H9 (cell line): ENCODE results near the gene FGF6. TPM values are rescaled to one million over a fixed set of nuclear protein-coding genes. Genes with fewer than 3 reads are reported as not detected.

Source experiments
- DNase-seq: peaks from one replicate; pipeline ENCODE4 v3.0.0-alpha.2; 2017
- H2AFZ ChIP-seq: one replicate; pipeline ENCODE4 v1.6.1; 2013; ENCODE audit warnings: mild to moderate bottlenecking, low read length, control low read depth, moderate library complexity
- H2AK5ac ChIP-seq: 2 replicates; pipeline ENCODE4 v1.6.1; 2013; ENCODE audit warnings: low read length, control low read depth, mixed read lengths; ENCODE audit not compliant: insufficient read length
- H2BK120ac ChIP-seq: one replicate; pipeline ENCODE4 v1.6.1; 2013; ENCODE audit warnings: low read depth, mild to moderate bottlenecking, low read length, control low read depth, inconsistent platforms; ENCODE audit not compliant: poor library complexity, severe bottlenecking
- H2BK12ac ChIP-seq: 2 replicates; pipeline ENCODE4 v1.6.1; 2013; ENCODE audit warnings: low read length, control low read depth, mixed read lengths, low read depth; ENCODE audit not compliant: insufficient read length
- H2BK15ac ChIP-seq: 2 replicates; pipeline ENCODE4 v1.6.1; 2013; ENCODE audit warnings: low read depth, low read length, control low read depth
- H2BK20ac ChIP-seq: one replicate; pipeline ENCODE4 v1.6.1; 2013; ENCODE audit warnings: low read depth, mild to moderate bottlenecking, low read length, control low read depth, inconsistent platforms; ENCODE audit not compliant: poor library complexity, severe bottlenecking
- H2BK5ac ChIP-seq: 2 replicates; pipeline ENCODE4 v1.6.1; 2013; ENCODE audit warnings: low read length, control low read depth, mixed read lengths; ENCODE audit not compliant: insufficient read length
- H3K14ac ChIP-seq: 2 replicates; pipeline ENCODE4 v1.6.1; 2013; ENCODE audit warnings: low read length, control low read depth; ENCODE audit not compliant: insufficient read depth
- H3K18ac ChIP-seq: 2 replicates; pipeline ENCODE4 v1.6.1; 2013; ENCODE audit warnings: low read depth, mild to moderate bottlenecking, mixed read lengths, low read length, control low read depth; ENCODE audit not compliant: insufficient read length
- H3K23ac ChIP-seq: 2 replicates; pipeline ENCODE4 v1.6.1; 2013; ENCODE audit warnings: low read length, control low read depth, mixed read lengths, low read depth; ENCODE audit not compliant: insufficient read length
- H3K23me2 ChIP-seq: 2 replicates; pipeline ENCODE4 v1.6.1; 2013; ENCODE audit warnings: low read depth, mild to moderate bottlenecking, mixed read lengths, low read length, control low read depth; ENCODE audit not compliant: insufficient read length, poor library complexity, severe bottlenecking
- H3K27ac ChIP-seq: 2 replicates; pipeline ENCODE4 v1.5.1; 2013; ENCODE audit warnings: low read length, control low read depth, mixed read lengths, low read depth; ENCODE audit not compliant: insufficient read length
- H3K27me3 ChIP-seq: 2 replicates; pipeline ENCODE4 v1.6.1; 2013; ENCODE audit warnings: low read length, control low read depth, inconsistent platforms; ENCODE audit not compliant: insufficient read depth
- H3K4ac ChIP-seq: 2 replicates; pipeline ENCODE4 v1.6.1; 2013; ENCODE audit warnings: low read depth, mild to moderate bottlenecking, control low read depth, inconsistent platforms, low read length, moderate library complexity
- H3K4me1 ChIP-seq: 2 replicates; pipeline ENCODE4 v1.6.1; 2013; ENCODE audit warnings: low read length, control low read depth, inconsistent platforms; ENCODE audit not compliant: insufficient read depth
- H3K4me2 ChIP-seq: 2 replicates; pipeline ENCODE4 v1.6.1; 2013; ENCODE audit warnings: low read length, control low read depth, mixed read lengths; ENCODE audit not compliant: insufficient read length, insufficient read depth
- H3K56ac ChIP-seq: 2 replicates; pipeline ENCODE4 v1.6.1; 2013; ENCODE audit warnings: low read depth, mild to moderate bottlenecking, mixed read lengths, low read length, control low read depth; ENCODE audit not compliant: insufficient read length
- H3K79me1 ChIP-seq: 2 replicates; pipeline ENCODE4 v1.6.1; 2013; ENCODE audit warnings: low read depth, mild to moderate bottlenecking, moderate library complexity, low read length, control low read depth, inconsistent platforms; ENCODE audit not compliant: insufficient read depth, poor library complexity, severe bottlenecking
- H3K79me2 ChIP-seq: 2 replicates; pipeline ENCODE4 v1.6.1; 2013; ENCODE audit warnings: low read length, control low read depth, inconsistent platforms; ENCODE audit not compliant: insufficient read depth
- H3K9ac ChIP-seq: 2 replicates; pipeline ENCODE4 v1.6.1; 2013; ENCODE audit warnings: low read length, control low read depth, mixed read lengths; ENCODE audit not compliant: insufficient read length; ENCODE audit errors: extremely low read depth
- H3K9me3 ChIP-seq: one replicate; pipeline ENCODE4 v1.6.1; 2013; ENCODE audit warnings: low read depth, low read length, inconsistent platforms; ENCODE audit not compliant: control insufficient read depth
- H3T11ph ChIP-seq: one replicate; pipeline ENCODE4 v1.6.1; 2013; ENCODE audit warnings: mild to moderate bottlenecking, low read length, control low read depth, inconsistent platforms
- H4K20me1 ChIP-seq: one replicate; pipeline ENCODE4 v1.6.1; 2013; ENCODE audit not compliant: control insufficient read depth, insufficient read length, insufficient read depth
- H4K5ac ChIP-seq: 2 replicates; pipeline ENCODE4 v1.6.1; 2013; ENCODE audit warnings: low read depth, mild to moderate bottlenecking, mixed read lengths, low read length, control low read depth; ENCODE audit not compliant: insufficient read length
- H4K8ac ChIP-seq: replicated peaks from 2 replicates; pipeline ENCODE4 v1.6.1; 2013; ENCODE audit warnings: low read length, control low read depth, mixed read lengths, low read depth; ENCODE audit not compliant: insufficient read length
- H4K91ac ChIP-seq: 2 replicates; pipeline ENCODE4 v1.6.1; 2013; ENCODE audit warnings: low read depth, mild to moderate bottlenecking, moderate library complexity, mixed read lengths, low read length, control low read depth; ENCODE audit not compliant: insufficient read length
- H3K27ac Mint-ChIP-seq, 3 experiments: 2 replicates in 2 of 3; 3 replicates in 1 of 3; pipeline ENCODE4 v1.8.0; 2020 to 2021; ENCODE audit warnings: mixed read lengths in 3 of 3, mild to moderate bottlenecking in 1 of 3, moderate library complexity in 1 of 3
- H3K27me3 Mint-ChIP-seq: 2 replicates; pipeline ENCODE4 v1.8.0; 2021; ENCODE audit warnings: low read depth, mild to moderate bottlenecking, moderate library complexity, mixed read lengths
- H3K36me3 Mint-ChIP-seq, 3 experiments: 2 replicates in 2 of 3; 3 replicates in 1 of 3; pipeline ENCODE4 v1.8.0; 2020 to 2021; ENCODE audit warnings: low read depth in 3 of 3, mixed read lengths in 3 of 3; ENCODE audit not compliant: insufficient read depth in 1 of 3
- H3K4me1 Mint-ChIP-seq, 2 experiments: 2 replicates each; pipeline ENCODE4 v1.8.0; 2020; ENCODE audit warnings: mixed read lengths in 2 of 2
- H3K4me3 Mint-ChIP-seq, 2 experiments: 2 replicates in 1 of 2; 3 replicates in 1 of 2; pipeline ENCODE4 v1.8.0; 2020 to 2021; ENCODE audit warnings: mild to moderate bottlenecking in 2 of 2, mixed read lengths in 2 of 2, moderate library complexity in 1 of 2
- H3K9me3 Mint-ChIP-seq, 2 experiments: 2 replicates in 1 of 2; 3 replicates in 1 of 2; pipeline ENCODE4 v1.8.0; 2020; ENCODE audit warnings: mild to moderate bottlenecking in 2 of 2, mixed read lengths in 2 of 2, moderate library complexity in 1 of 2
- WGBS: extraction: QIAGEN DNeasy Blood & Tissue Kit; methylation state at CpG from one replicate; pipeline ENCODE4 v1.1.7; 2013; ENCODE audit warnings: missing lambda C conversion rate, low lambda C conversion rate, mixed read lengths; ENCODE audit not compliant: insufficient read length; ENCODE audit errors: extremely low coverage; 5-methylcytosine and 5-hydroxymethylcytosine counted together
- total RNA-seq: library from RNA; stranded (reverse); gene quantifications from 2 replicates; pipeline ENCODE4 v1.2.1, GENCODE V29; 2021
- TF ChIP-seq, protein P1 (sequence below): fragments of 200-600 bp; sonication (generic); conservative IDR thresholded peaks from 3 replicates; pipeline ENCODE4 v1.8.0; 2021; ENCODE audit warnings: antibody characterized with exemption, mild to moderate bottlenecking

The FGF6 gene
- total RNA-seq, 1 experiment from 2014 or later, result not detected

GRCh38 chr12:4482936-4483335, 37.3 kb upstream of the FGF6 start:
- peaks cover 24 to 32% of the 10 kb centered on the region in 2 experiments for H3K4me1 Mint-ChIP-seq
- WGBS, result no CpG with 5 or more reads among the region's 7 CpGs
- H4K5ac ChIP-seq, result no peak overlapping the region
- H2BK12ac ChIP-seq, result no peak overlapping the region
- H3K4me3 Mint-ChIP-seq, result no peak overlapping the region
- H3K23me2 ChIP-seq, result no peaks in the 10 kb centered on the region
- H3K36me3 Mint-ChIP-seq, result peaks cover 9 to 21% (median 19%) of the 10 kb centered on the region in 3 experiments
- no peak overlapping the region for H2BK20ac ChIP-seq
- no peak overlapping the region for H3K4me2 ChIP-seq
- no peak overlapping the region for H3T11ph ChIP-seq
- no peak overlapping the region for H2AFZ ChIP-seq
- H3K27me3 ChIP-seq, result no peaks in the 10 kb centered on the region
- no peak overlapping the region for H3K23ac ChIP-seq
- no peak overlapping the region for H2BK120ac ChIP-seq
- no peaks in the 10 kb centered on the region; the same call in 1 of the 2 replicates for H3K27me3 Mint-ChIP-seq
- no peak overlapping the region for H3K14ac ChIP-seq
- H3K9ac ChIP-seq, result no peak overlapping the region
- no peaks in the 10 kb centered on the region for H4K20me1 ChIP-seq
- H3K27ac Mint-ChIP-seq, result no peak overlapping the region
- H3K9me3 ChIP-seq, result no peaks in the 10 kb centered on the region
- H2AK5ac ChIP-seq, result no peak overlapping the region
- H2BK15ac ChIP-seq, result no peak overlapping the region
- H3K27ac ChIP-seq, result no peak overlapping the region
- H3K9me3 Mint-ChIP-seq, result peaks cover 25% of the 10 kb centered on the region in 2 experiments
- no peak overlapping the region for H3K56ac ChIP-seq
- no peak overlapping the region for H4K8ac ChIP-seq
- no peak for DNase-seq
- no peak overlapping the region for H4K91ac ChIP-seq
- TF ChIP-seq, protein P1, sequence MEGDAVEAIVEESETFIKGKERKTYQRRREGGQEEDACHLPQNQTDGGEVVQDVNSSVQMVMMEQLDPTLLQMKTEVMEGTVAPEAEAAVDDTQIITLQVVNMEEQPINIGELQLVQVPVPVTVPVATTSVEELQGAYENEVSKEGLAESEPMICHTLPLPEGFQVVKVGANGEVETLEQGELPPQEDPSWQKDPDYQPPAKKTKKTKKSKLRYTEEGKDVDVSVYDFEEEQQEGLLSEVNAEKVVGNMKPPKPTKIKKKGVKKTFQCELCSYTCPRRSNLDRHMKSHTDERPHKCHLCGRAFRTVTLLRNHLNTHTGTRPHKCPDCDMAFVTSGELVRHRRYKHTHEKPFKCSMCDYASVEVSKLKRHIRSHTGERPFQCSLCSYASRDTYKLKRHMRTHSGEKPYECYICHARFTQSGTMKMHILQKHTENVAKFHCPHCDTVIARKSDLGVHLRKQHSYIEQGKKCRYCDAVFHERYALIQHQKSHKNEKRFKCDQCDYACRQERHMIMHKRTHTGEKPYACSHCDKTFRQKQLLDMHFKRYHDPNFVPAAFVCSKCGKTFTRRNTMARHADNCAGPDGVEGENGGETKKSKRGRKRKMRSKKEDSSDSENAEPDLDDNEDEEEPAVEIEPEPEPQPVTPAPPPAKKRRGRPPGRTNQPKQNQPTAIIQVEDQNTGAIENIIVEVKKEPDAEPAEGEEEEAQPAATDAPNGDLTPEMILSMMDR, result no peak
- no peak overlapping the region for H3K18ac ChIP-seq
- H3K79me1 ChIP-seq, result no peaks in the 10 kb centered on the region
- H3K79me2 ChIP-seq, result no peaks in the 10 kb centered on the region
- no peak overlapping the region for H3K4ac ChIP-seq
- no peak overlapping the region for H2BK5ac ChIP-seq
- H3K4me1 ChIP-seq, result no peaks in the 10 kb centered on the region
